H54 (cell line): ENCODE measurements around the gene IMP4.

Source experiments
- DNase-seq: peaks from one replicate; pipeline ENCODE4 v3.0.0; 2011; ENCODE audit warnings: low spot score, mixed read lengths; ENCODE audit not compliant: insufficient read length
- FAIRE-seq: peaks from 3 replicates; lab custom pipeline; 2011; peaks lifted over from hg19 to GRCh38; lab: Jason Lieb, UNC
- POLR2A ChIP-seq: IDR thresholded peaks from 2 replicates; pipeline ENCODE4 v1.6.1; 2011; ENCODE audit warnings: low read depth, mild to moderate bottlenecking, low read length

Gene IMP4

GRCh38 chr2:130355578-130356431 lies 13.1 kb downstream of the IMP4 start, which contains the start of gene PTPN18:
PTPN18 (plus strand) TSS chr2:130356056; CDS start chr2:130356108, 52 bp downstream.
- FAIRE-seq = no peak
- peak; percentile 88 for DNase-seq
- peak; percentile 76 for TF ChIP-seq POLR2A

- FAIRE-seq (no peak), DNase-seq (no peak)
- no peak for TF ChIP-seq POLR2A
These were observed 15.2 kb downstream of the IMP4 start for GRCh38 chr2:130357864-130358263.

GRCh38 chr2:130358420-130359350 lies 16.0 kb downstream of the IMP4 start:
- no peak for TF ChIP-seq POLR2A
- FAIRE-seq (no peak), DNase-seq (no peak)

GRCh38 chr2:130359466-130359865 lies 16.8 kb downstream of the IMP4 start:
- TF ChIP-seq POLR2A = no peak
- DNase-seq = no peak
- no peak for FAIRE-seq

- no peak for FAIRE-seq
- no peak for TF ChIP-seq POLR2A
- DNase-seq = no peak
These were observed 20.8 kb downstream of the IMP4 start for GRCh38 chr2:130363479-130363878.

- no peak for FAIRE-seq
- TF ChIP-seq POLR2A = no peak
- no peak for DNase-seq
These were observed 22.4 kb downstream of the IMP4 start for GRCh38 chr2:130365075-130365474.

GRCh38 chr2:130365963-130366362 lies 23.3 kb downstream of the IMP4 start:
- FAIRE-seq = no peak
- no peak for TF ChIP-seq POLR2A
- DNase-seq = no peak

GRCh38 chr2:130366720-130367119 lies 24.0 kb downstream of the IMP4 start:
- TF ChIP-seq POLR2A = no peak
- DNase-seq = no peak
- FAIRE-seq = no peak

- FAIRE-seq (no peak), DNase-seq (no peak)
- no peak for TF ChIP-seq POLR2A
These were observed 26.1 kb downstream of the IMP4 start for GRCh38 chr2:130368786-130369185.

GRCh38 chr2:130369311-130369964 lies 26.7 kb downstream of the IMP4 start:
- DNase-seq (no peak), FAIRE-seq (no peak)
- TF ChIP-seq POLR2A = no peak

GRCh38 chr2:130369965-130370341 lies 27.3 kb downstream of the IMP4 start:
- no peak for FAIRE-seq
- TF ChIP-seq POLR2A = no peak
- no peak for DNase-seq

GRCh38 chr2:130370490-130370889 lies 27.8 kb downstream of the IMP4 start:
- DNase-seq (no peak), FAIRE-seq (no peak)
- no peak for TF ChIP-seq POLR2A

GRCh38 chr2:130371723-130372054 lies 29.0 kb downstream of the IMP4 start:
- FAIRE-seq (no peak), DNase-seq (no peak)
- no peak for TF ChIP-seq POLR2A
